Chondrocyte (in vitro differentiated cells): Measurements from ENCODE around the gene LRFN2. TPM values are rescaled to one million over a fixed set of nuclear protein-coding genes. Genes with fewer than 3 reads are reported as not detected.

ENCODE experiments used
- DNase-seq: peaks from one replicate; pipeline ENCODE4 v3.0.0; 2021; ENCODE audit warnings: mixed read lengths, low spot score
- H3K27ac Mint-ChIP-seq: one replicate; pipeline ENCODE4 v1.8.0; 2021; ENCODE audit warnings: mild to moderate bottlenecking, moderate library complexity, mixed read lengths; ENCODE audit not compliant: unreplicated experiment
- H3K27me3 Mint-ChIP-seq: 2 replicates; pipeline ENCODE4 v1.8.0; 2021; ENCODE audit warnings: low read depth, mixed read lengths
- H3K36me3 Mint-ChIP-seq: 2 replicates; pipeline ENCODE4 v1.8.0; 2021; ENCODE audit warnings: low read depth, mixed read lengths
- H3K4me1 Mint-ChIP-seq: 2 replicates; pipeline ENCODE4 v1.8.0; 2021; ENCODE audit warnings: low read depth, mild to moderate bottlenecking, mixed read lengths
- H3K4me3 Mint-ChIP-seq: one replicate; pipeline ENCODE4 v1.8.0; 2021; ENCODE audit warnings: mild to moderate bottlenecking, moderate library complexity, mixed read lengths; ENCODE audit not compliant: unreplicated experiment
- H3K9me3 Mint-ChIP-seq: 2 replicates; pipeline ENCODE4 v1.8.0; 2021; ENCODE audit warnings: low read depth, mixed read lengths
- CTCF ChIP-seq: fragments of 200-600 bp; sonication (generic); IDR thresholded peaks from 2 replicates; pipeline ENCODE4 v1.5.0; 2021; ENCODE audit warnings: antibody characterized with exemption, mild to moderate bottlenecking, moderate library complexity
- long read RNA-seq: library from polyadenylated mRNA; stranded (forward); transcript quantifications from one replicate; pipeline ENCODE4 v2.0.0, GENCODE V29; 2021
- total RNA-seq: library from RNA; stranded (reverse); gene quantifications from 3 replicates; pipeline ENCODE4 v1.2.1, GENCODE V29; 2021

LRFN2 gene
- 0.05 TPM in 1 of 3 replicates, not detected in the others for total RNA-seq
- long read RNA-seq = 0 reads

- peak within 1 kb of the TSS; percentile 79 for H3K4me3 Mint-ChIP-seq
- no peak for DNase-seq
- peak; percentile 80 for TF ChIP-seq CTCF
- H3K36me3 Mint-ChIP-seq = no peaks in the 10 kb centered on the region
- H3K27ac Mint-ChIP-seq = peak within 1 kb of the TSS; percentile 22
- peaks cover 17% of the 10 kb centered on the region for H3K4me1 Mint-ChIP-seq
- H3K9me3 Mint-ChIP-seq = no peaks in the 10 kb centered on the region
- H3K27me3 Mint-ChIP-seq = peaks cover 44% of the 10 kb centered on the region
These were observed at the start of gene LRFN2 for GRCh38 chr6:40587240-40588069. Gene LRFN2, minus strand, starts transcription at chr6:40587364.

- DNase-seq = no peak
- no peaks in the 10 kb centered on the region for H3K36me3 Mint-ChIP-seq
- peaks cover 15% of the 10 kb centered on the region for H3K27me3 Mint-ChIP-seq
- H3K4me1 Mint-ChIP-seq = no peaks in the 10 kb centered on the region
- no peak overlapping the region for H3K4me3 Mint-ChIP-seq
- H3K9me3 Mint-ChIP-seq = no peaks in the 10 kb centered on the region
- TF ChIP-seq CTCF = no peak
- H3K27ac Mint-ChIP-seq = no peak overlapping the region
These were observed 47.3 kb upstream of the LRFN2 start for GRCh38 chr6:40634429-40634828.

- Mint-ChIP-seq H3K27ac (no peak overlapping the region), H3K36me3 (no peaks in the 10 kb centered on the region), H3K27me3 (peaks cover 15% of the 10 kb centered on the region), H3K4me1 (no peaks in the 10 kb centered on the region), H3K4me3 (no peak overlapping the region), H3K9me3 (peaks cover 2% of the 10 kb centered on the region)
- DNase-seq = no peak
- no peak for TF ChIP-seq CTCF
These were observed 44.6 kb upstream of the LRFN2 start for GRCh38 chr6:40631744-40632143.

- no peak for TF ChIP-seq CTCF
- Mint-ChIP-seq H3K4me3 (no peak overlapping the region), H3K9me3 (peaks cover 13% of the 10 kb centered on the region), H3K36me3 (no peaks in the 10 kb centered on the region), H3K4me1 (no peaks in the 10 kb centered on the region), H3K27ac (no peak overlapping the region), H3K27me3 (peaks cover 15% of the 10 kb centered on the region)
- no peak for DNase-seq
These were observed 43.3 kb upstream of the LRFN2 start for GRCh38 chr6:40630488-40630887.

GRCh38 chr6:40630051-40630450 is 42.9 kb upstream of the LRFN2 start:
- DNase-seq = no peak
- H3K27me3 Mint-ChIP-seq = peaks cover 15% of the 10 kb centered on the region
- H3K4me1 Mint-ChIP-seq = no peaks in the 10 kb centered on the region
- H3K9me3 Mint-ChIP-seq = peaks cover 13% of the 10 kb centered on the region
- no peaks in the 10 kb centered on the region for H3K36me3 Mint-ChIP-seq
- TF ChIP-seq CTCF = no peak
- no peak overlapping the region for H3K4me3 Mint-ChIP-seq
- no peak overlapping the region for H3K27ac Mint-ChIP-seq
